SK-N-SH (cell line): ENCODE results near the gene APOBEC2. TPM values are rescaled to one million over a fixed set of nuclear protein-coding genes. Genes with fewer than 3 reads are reported as not detected.

Source experiments
- CTCF ChIA-PET: fragments of 300-600, 350-600 bp; formaldehyde crosslinking; extraction: SDS; loops from one replicate; lab custom pipeline; 2021; lab: Yijun Ruan, JAX
- POLR2A ChIA-PET: fragments of 350-600 bp; sonication (Branson Sonifier 250); formaldehyde crosslinking; extraction: SDS; loops from one replicate; lab custom pipeline; 2020; ENCODE audit warnings: antibody characterized with exemption, inconsistent platforms; lab: Yijun Ruan, JAX
- DNase-seq: peaks from one replicate; pipeline ENCODE4 v3.0.0; 2012
- H2AFZ ChIP-seq: fragments of 200-600 bp; sonication (generic); 2 replicates; pipeline ENCODE4 v1.8.1; 2016; ENCODE audit warnings: antibody characterized with exemption, mild to moderate bottlenecking, low read depth
- H3F3A ChIP-seq: fragments of 200-600 bp; sonication (generic); replicated peaks from 2 replicates; pipeline ENCODE3; 2016; ENCODE audit warnings: antibody characterized with exemption, mild to moderate bottlenecking; ENCODE audit not compliant: insufficient read depth
- H3K27ac ChIP-seq, 2 experiments: fragments of 200-500 bp in 1 of 2; fragments of 200-600 bp in 1 of 2; sonication (Bioruptor generic) in 1 of 2; sonication (generic), shearing (Covaris generic) in 1 of 2; 2 replicates each; pipeline versions ENCODE4 v1.5.1 to v1.6.1; 2014 to 2016; ENCODE audit warnings: low read depth in 2 of 2, inconsistent platforms in 1 of 2, low read length in 1 of 2, mild to moderate bottlenecking in 1 of 2, mixed read lengths in 1 of 2
- H3K27me3 ChIP-seq: fragments of 200-600 bp; sonication (generic), shearing (Covaris generic); 2 replicates; pipeline ENCODE4 v1.6.1; 2016; ENCODE audit warnings: mixed run types; ENCODE audit not compliant: insufficient read depth
- H3K36me3 ChIP-seq, 2 experiments: fragments of 200-500 bp in 1 of 2; fragments of 200-600 bp in 1 of 2; sonication (Bioruptor generic) in 1 of 2; sonication (generic) in 1 of 2; replicated peaks in 1 of 2; 2 replicates each; pipeline versions ENCODE3 to v1.5.1; 2014 to 2016; ENCODE audit warnings: low read length in 1 of 2, mild to moderate bottlenecking in 1 of 2; ENCODE audit not compliant: insufficient read depth in 2 of 2, control insufficient read depth in 1 of 2
- H3K4me1 ChIP-seq, 2 experiments: fragments of 200-500 bp in 1 of 2; fragments of 200-600 bp in 1 of 2; sonication (Bioruptor generic) in 1 of 2; sonication (generic), shearing (Covaris generic) in 1 of 2; 2 replicates each; pipeline versions ENCODE4 v1.5.1 to v1.6.1; 2014 to 2016; ENCODE audit warnings: low read depth in 1 of 2, low read length in 1 of 2, mixed run types in 1 of 2; ENCODE audit not compliant: insufficient read depth in 2 of 2, control insufficient read depth in 1 of 2
- H3K4me2 ChIP-seq: fragments of 200-600 bp; sonication (generic), shearing (Covaris generic); 2 replicates; pipeline ENCODE4 v1.6.1; 2017; ENCODE audit warnings: mixed run types
- H3K4me3 ChIP-seq, 2 experiments: fragments of 200-500 bp in 1 of 2; fragments of 200-600 bp in 1 of 2; sonication (Bioruptor generic) in 1 of 2; sonication (generic), shearing (Covaris generic) in 1 of 2; 2 replicates each; pipeline versions ENCODE4 v1.5.1 to v1.8.1; 2014 to 2016; ENCODE audit warnings: low read depth in 2 of 2, inconsistent platforms in 1 of 2, low read length in 1 of 2, mild to moderate bottlenecking in 1 of 2, mixed read lengths in 1 of 2, moderate library complexity in 1 of 2
- H3K79me2 ChIP-seq: fragments of 200-600 bp; sonication (generic); 2 replicates; pipeline ENCODE4 v1.8.1; 2017; ENCODE audit warnings: mild to moderate bottlenecking; ENCODE audit not compliant: insufficient read depth
- H3K9ac ChIP-seq: fragments of 200-600 bp; sonication (generic); 2 replicates; pipeline ENCODE4 v1.6.1; 2017; ENCODE audit warnings: mixed run types
- H3K9me2 ChIP-seq: fragments of 200-600 bp; sonication (generic); 2 replicates; pipeline ENCODE4 v1.6.1; 2017; ENCODE audit warnings: mixed run types
- H3K9me3 ChIP-seq: fragments of 200-600 bp; sonication (generic); 2 replicates; pipeline ENCODE4 v1.6.1; 2017; ENCODE audit warnings: mixed run types, mild to moderate bottlenecking, moderate library complexity
- H4K20me1 ChIP-seq: fragments of 200-600 bp; sonication (generic); 2 replicates; pipeline ENCODE4 v1.6.1; 2017; ENCODE audit warnings: mild to moderate bottlenecking, mixed run types; ENCODE audit not compliant: insufficient read depth
- ELF1 ChIP-seq: IDR thresholded peaks from 2 replicates; pipeline ENCODE4 v1.4.0; 2012
- EP300 ChIP-seq, 2 experiments: IDR thresholded peaks; 2 replicates each; pipeline versions ENCODE4 v1.4.0 to v1.6.1; 2012; ENCODE audit warnings: borderline replicate concordance in 1 of 2, low read depth in 1 of 2, low read length in 1 of 2
- FOXJ3 ChIP-seq: sonication (generic); formaldehyde crosslinking; IDR thresholded peaks from 2 replicates; pipeline ENCODE4 v1.5.1; 2020; ENCODE audit warnings: mild to moderate bottlenecking, missing genetic modification reagents
- MEF2A ChIP-seq: IDR thresholded peaks from 2 replicates; pipeline ENCODE4 v1.4.0; 2012; ENCODE audit warnings: low read depth, borderline replicate concordance
- NRF1 ChIP-seq: IDR thresholded peaks from 2 replicates; pipeline ENCODE4 v1.6.1; 2012; ENCODE audit warnings: low read depth, mild to moderate bottlenecking, low read length
- POLR2AphosphoS5 ChIP-seq: IDR thresholded peaks from 2 replicates; pipeline ENCODE4 v1.6.1; 2012; ENCODE audit warnings: low read depth, low read length
- RAD21 ChIP-seq: IDR thresholded peaks from 2 replicates; pipeline ENCODE4 v1.6.1; 2012; ENCODE audit warnings: mild to moderate bottlenecking, low read length
- RCOR1 ChIP-seq: fragments of 150-350 bp; IDR thresholded peaks from 2 replicates; pipeline ENCODE4 v1.6.1; 2017; ENCODE audit warnings: antibody characterized with exemption, low read length
- RFX5 ChIP-seq: IDR thresholded peaks from 2 replicates; pipeline ENCODE4 v1.6.1; 2012; ENCODE audit warnings: mild to moderate bottlenecking, improper control_type of control experiment, low read length
- RXRA ChIP-seq: IDR thresholded peaks from 2 replicates; pipeline ENCODE4 v1.4.0; 2012; ENCODE audit warnings: low read depth, mild to moderate bottlenecking, borderline replicate concordance
- TAF1 ChIP-seq: IDR thresholded peaks from 2 replicates; pipeline ENCODE4 v1.6.1; 2012; ENCODE audit warnings: low read depth, mild to moderate bottlenecking, low read length, moderate library complexity, borderline replicate concordance
- TCF12 ChIP-seq: IDR thresholded peaks from 2 replicates; pipeline ENCODE4 v1.4.0; 2012
- YY1 ChIP-seq: IDR thresholded peaks from 2 replicates; pipeline ENCODE4 v1.4.0; 2012; ENCODE audit warnings: low read depth, mild to moderate bottlenecking
- WGBS: methylation state at CpG from one replicate; pipeline ENCODE4 v1.1.6; 2017; ENCODE audit warnings: low lambda C conversion rate; 5-methylcytosine and 5-hydroxymethylcytosine counted together
- polyA plus RNA-seq, 3 experiments: library from polyadenylated mRNA; depleted of rRNA; stranded (reverse); fragments of >200 nt; gene quantifications; 2 replicates each; pipeline ENCODE4 v1.2.3, GENCODE V29; 2012
- TF ChIP-seq, protein P1 (sequence below): fragments of 150-350 bp; IDR thresholded peaks from 2 replicates; pipeline ENCODE4 v1.6.1; 2017; ENCODE audit warnings: antibody characterized with exemption, low read length, low read depth, borderline replicate concordance
- TF ChIP-seq, protein P2 (sequence below): IDR thresholded peaks from 2 replicates; pipeline ENCODE4 v1.4.0; 2012; ENCODE audit warnings: low read depth, borderline replicate concordance
- TF ChIP-seq, protein P3 (sequence below): IDR thresholded peaks from 2 replicates; pipeline ENCODE4 v1.4.0; 2012; ENCODE audit warnings: low read depth, borderline replicate concordance
- TF ChIP-seq, protein P4 (sequence below): fragments of 200-600 bp; sonication (generic); IDR thresholded peaks from 2 replicates; pipeline ENCODE4 v1.6.1; 2017; ENCODE audit warnings: antibody characterized with exemption, mild to moderate bottlenecking, moderate library complexity

APOBEC2 gene
- polyA plus RNA-seq, 1 of the 3 experiments (the other 2 are of a cell fraction) = not detected

DNA sequence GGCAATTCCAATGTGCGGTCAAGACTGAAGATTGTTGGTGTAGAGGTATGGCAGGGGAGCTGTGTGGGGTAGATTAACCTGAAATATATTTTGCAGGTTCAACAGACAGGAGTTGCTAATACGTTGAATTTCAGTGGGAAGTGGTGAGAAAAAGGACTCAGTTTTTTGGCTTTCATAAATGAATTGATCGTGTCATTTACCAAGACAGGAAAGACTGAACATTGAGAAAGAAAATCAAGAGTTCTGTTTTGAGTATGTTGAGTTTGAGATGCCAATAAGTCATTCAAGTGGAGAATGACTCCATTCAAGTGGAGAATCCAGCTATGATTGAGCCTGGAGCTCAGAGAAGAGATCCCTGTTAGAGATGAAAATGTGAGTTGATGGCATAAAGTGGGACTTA lies 50.8 kb downstream of the APOBEC2 start:
- Histone ChIP-seq H3K4me1 (peaks cover 0 to under 1% of the 10 kb centered on the region in 2 experiments; a peak in 1 of 4 replicates), H3K36me3 (peaks cover 23 to 29% of the 10 kb centered on the region in 2 experiments), H3F3A (no peaks in the 10 kb centered on the region), H3K9me2 (no peaks in the 10 kb centered on the region), H3K4me3 (no peak overlapping the region), H3K4me2 (no peak overlapping the region), H3K27me3 (no peaks in the 10 kb centered on the region), H2AFZ (no peak overlapping the region), H4K20me1 (0 out of 2 replicates have a peak, but pooled peaks cover 2% of the 10 kb centered on the region), H3K27ac (no peak overlapping the region), H3K9me3 (no peaks in the 10 kb centered on the region), H3K9ac (no peak overlapping the region), H3K79me2 (no peaks in the 10 kb centered on the region)
- no peak for TF ChIP-seq RFX5
- WGBS = 97% methylated on average over 3 of the region's 3 CpGs
- DNase-seq = no peak
- ChIA-PET CTCF (interaction anchor here (0.7 to 1.7 kb wide), 2 partner anchors 9 to 11 kb away, joined by 3 to 7 read pairs; no protein-coding TSS in a partner anchor), POLR2A (no interaction called here)

DNA sequence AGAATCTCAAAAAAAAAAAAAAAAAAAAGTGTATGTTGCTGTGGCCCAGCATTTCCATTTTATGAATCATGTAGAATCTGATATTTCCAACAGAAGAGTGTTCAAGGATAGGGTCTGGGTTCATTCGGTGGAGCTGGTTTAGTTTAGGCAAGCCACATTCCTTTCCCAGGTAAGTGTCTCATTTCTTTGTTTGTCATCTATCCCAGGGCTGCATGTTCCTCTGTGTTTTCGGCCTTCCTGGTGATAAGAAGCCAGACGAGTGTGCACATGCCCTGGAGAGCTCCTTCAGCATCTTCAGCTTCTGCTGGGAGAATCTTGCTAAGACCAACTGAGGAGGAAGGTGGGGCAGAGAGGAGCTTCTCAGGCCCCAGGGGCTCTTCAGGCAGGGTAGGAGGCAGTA lies 58.0 kb downstream of the APOBEC2 start:
- H3F3A ChIP-seq = no peaks in the 10 kb centered on the region
- H2AFZ ChIP-seq = no peak overlapping the region
- no peaks in the 10 kb centered on the region for H3K9me3 ChIP-seq
- TF ChIP-seq RAD21 (no peak), MEF2A (no peak), RCOR1 (no peak), FOXJ3 (CRISPR knock-in tag) (no peak), TCF12 (no peak), POLR2AphosphoS5 (no peak), NRF1 (no peak), YY1 (no peak), RXRA (no peak), RFX5 (no peak), TAF1 (no peak), EP300 (IDR thresholded peaks at IDR 0.05; ENCODE audit: borderline replicate concordance in 1 of 2, low read depth in 1 of 2, low read length in 1 of 2) (no peak), ELF1 (no peak)
- TF ChIP-seq, protein P1, sequence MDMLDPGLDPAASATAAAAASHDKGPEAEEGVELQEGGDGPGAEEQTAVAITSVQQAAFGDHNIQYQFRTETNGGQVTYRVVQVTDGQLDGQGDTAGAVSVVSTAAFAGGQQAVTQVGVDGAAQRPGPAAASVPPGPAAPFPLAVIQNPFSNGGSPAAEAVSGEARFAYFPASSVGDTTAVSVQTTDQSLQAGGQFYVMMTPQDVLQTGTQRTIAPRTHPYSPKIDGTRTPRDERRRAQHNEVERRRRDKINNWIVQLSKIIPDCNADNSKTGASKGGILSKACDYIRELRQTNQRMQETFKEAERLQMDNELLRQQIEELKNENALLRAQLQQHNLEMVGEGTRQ = no peak
- TF ChIP-seq, protein P2, sequence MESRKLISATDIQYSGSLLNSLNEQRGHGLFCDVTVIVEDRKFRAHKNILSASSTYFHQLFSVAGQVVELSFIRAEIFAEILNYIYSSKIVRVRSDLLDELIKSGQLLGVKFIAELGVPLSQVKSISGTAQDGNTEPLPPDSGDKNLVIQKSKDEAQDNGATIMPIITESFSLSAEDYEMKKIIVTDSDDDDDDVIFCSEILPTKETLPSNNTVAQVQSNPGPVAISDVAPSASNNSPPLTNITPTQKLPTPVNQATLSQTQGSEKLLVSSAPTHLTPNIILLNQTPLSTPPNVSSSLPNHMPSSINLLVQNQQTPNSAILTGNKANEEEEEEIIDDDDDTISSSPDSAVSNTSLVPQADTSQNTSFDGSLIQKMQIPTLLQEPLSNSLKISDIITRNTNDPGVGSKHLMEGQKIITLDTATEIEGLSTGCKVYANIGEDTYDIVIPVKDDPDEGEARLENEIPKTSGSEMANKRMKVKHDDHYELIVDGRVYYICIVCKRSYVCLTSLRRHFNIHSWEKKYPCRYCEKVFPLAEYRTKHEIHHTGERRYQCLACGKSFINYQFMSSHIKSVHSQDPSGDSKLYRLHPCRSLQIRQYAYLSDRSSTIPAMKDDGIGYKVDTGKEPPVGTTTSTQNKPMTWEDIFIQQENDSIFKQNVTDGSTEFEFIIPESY = no peak
- TF ChIP-seq, protein P3, sequence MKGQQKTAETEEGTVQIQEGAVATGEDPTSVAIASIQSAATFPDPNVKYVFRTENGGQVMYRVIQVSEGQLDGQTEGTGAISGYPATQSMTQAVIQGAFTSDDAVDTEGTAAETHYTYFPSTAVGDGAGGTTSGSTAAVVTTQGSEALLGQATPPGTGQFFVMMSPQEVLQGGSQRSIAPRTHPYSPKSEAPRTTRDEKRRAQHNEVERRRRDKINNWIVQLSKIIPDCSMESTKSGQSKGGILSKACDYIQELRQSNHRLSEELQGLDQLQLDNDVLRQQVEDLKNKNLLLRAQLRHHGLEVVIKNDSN = no peak
- TF ChIP-seq, protein P4, sequence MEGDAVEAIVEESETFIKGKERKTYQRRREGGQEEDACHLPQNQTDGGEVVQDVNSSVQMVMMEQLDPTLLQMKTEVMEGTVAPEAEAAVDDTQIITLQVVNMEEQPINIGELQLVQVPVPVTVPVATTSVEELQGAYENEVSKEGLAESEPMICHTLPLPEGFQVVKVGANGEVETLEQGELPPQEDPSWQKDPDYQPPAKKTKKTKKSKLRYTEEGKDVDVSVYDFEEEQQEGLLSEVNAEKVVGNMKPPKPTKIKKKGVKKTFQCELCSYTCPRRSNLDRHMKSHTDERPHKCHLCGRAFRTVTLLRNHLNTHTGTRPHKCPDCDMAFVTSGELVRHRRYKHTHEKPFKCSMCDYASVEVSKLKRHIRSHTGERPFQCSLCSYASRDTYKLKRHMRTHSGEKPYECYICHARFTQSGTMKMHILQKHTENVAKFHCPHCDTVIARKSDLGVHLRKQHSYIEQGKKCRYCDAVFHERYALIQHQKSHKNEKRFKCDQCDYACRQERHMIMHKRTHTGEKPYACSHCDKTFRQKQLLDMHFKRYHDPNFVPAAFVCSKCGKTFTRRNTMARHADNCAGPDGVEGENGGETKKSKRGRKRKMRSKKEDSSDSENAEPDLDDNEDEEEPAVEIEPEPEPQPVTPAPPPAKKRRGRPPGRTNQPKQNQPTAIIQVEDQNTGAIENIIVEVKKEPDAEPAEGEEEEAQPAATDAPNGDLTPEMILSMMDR = no peak
- ChIA-PET CTCF (interaction anchor here (1.0 kb wide), 1 partner anchor 9 kb away, joined by 3 read pairs; no protein-coding TSS in a partner anchor), POLR2A (interaction anchor here (0.6 to 0.7 kb wide), 2 partner anchors 524 to 1659 kb away, joined by 4 read pairs; partner anchors contain the start of gene LRFN2)
- H3K9me2 ChIP-seq = no peaks in the 10 kb centered on the region
- WGBS = 97% methylated on average over 3 of the region's 3 CpGs
- DNase-seq = no peak
- H3K4me3 ChIP-seq = no peak overlapping the region
- no peaks in the 10 kb centered on the region for H3K79me2 ChIP-seq
- H3K9ac ChIP-seq = no peak overlapping the region
- no peaks in the 10 kb centered on the region for H3K27me3 ChIP-seq
- no peak overlapping the region for H3K4me2 ChIP-seq
- no peak overlapping the region for H3K27ac ChIP-seq
- H3K36me3 ChIP-seq = no peaks in the 10 kb centered on the region
- no peaks in the 10 kb centered on the region for H4K20me1 ChIP-seq
- H3K4me1 ChIP-seq = no peaks in the 10 kb centered on the region
